CD4-positive, alpha-beta memory T cell (primary cell): ENCODE results near the gene CENPB. TPM values are rescaled to one million over a fixed set of nuclear protein-coding genes. Genes with fewer than 3 reads are reported as not detected.

ENCODE experiments used
- CTCF ChIA-PET: fragments of 350-600 bp; sonication (Branson Sonifier 250); formaldehyde crosslinking; loops from one replicate; lab custom pipeline; 2021; ENCODE audit warnings: inconsistent platforms; ENCODE audit not compliant: partially characterized antibody; lab: Charles Lee
- POLR2A ChIA-PET: fragments of 350-600 bp; sonication (Branson Sonifier 250); formaldehyde crosslinking; loops from one replicate; lab custom pipeline; 2021; ENCODE audit not compliant: partially characterized antibody; lab: Charles Lee
- DNase-seq, 5 donors: peaks; one replicate each; pipeline versions ENCODE4 v3.0.0 to v3.0.0-alpha.2; 2020 to 2022; ENCODE audit warnings: mixed read lengths in 1 of 5
- H3K27ac ChIP-seq: one replicate; pipeline ENCODE4 v1.7.0; 2013; ENCODE audit warnings: low read depth, low read length
- H3K27me3 ChIP-seq: 2 replicates; pipeline ENCODE4 v1.7.0; 2013; ENCODE audit warnings: mild to moderate bottlenecking, low read length, moderate library complexity; ENCODE audit not compliant: insufficient read depth
- H3K36me3 ChIP-seq: 2 replicates; pipeline ENCODE4 v1.7.0; 2013; ENCODE audit warnings: mild to moderate bottlenecking, low read length, moderate library complexity; ENCODE audit not compliant: insufficient read depth
- H3K4me1 ChIP-seq: 2 replicates; pipeline ENCODE4 v1.7.0; 2013; ENCODE audit warnings: mild to moderate bottlenecking, low read length, moderate library complexity; ENCODE audit not compliant: insufficient read depth
- H3K4me3 ChIP-seq, 2 donors: one replicate each; pipeline ENCODE4 v1.7.0; 2013; ENCODE audit warnings: low read length in 2 of 2, mild to moderate bottlenecking in 1 of 2
- H3K9me3 ChIP-seq, 2 donors: one replicate each; pipeline ENCODE4 v1.7.0; 2013; ENCODE audit warnings: low read length in 2 of 2, control low read depth in 1 of 2; ENCODE audit not compliant: control insufficient read depth in 1 of 2
- H3K27ac Mint-ChIP-seq, 7 donors: one replicate each; pipeline ENCODE4 v1.8.0; 2020 to 2021; ENCODE audit warnings: mixed read lengths in 7 of 7, mild to moderate bottlenecking in 6 of 7, inconsistent platforms in 3 of 7, moderate library complexity in 3 of 7
- H3K27me3 Mint-ChIP-seq, 2 donors: one replicate each; pipeline ENCODE4 v1.8.0; 2020 to 2021; ENCODE audit warnings: mixed read lengths in 2 of 2
- H3K36me3 Mint-ChIP-seq, 2 donors: one replicate each; pipeline ENCODE4 v1.8.0; 2020 to 2021; ENCODE audit warnings: mixed read lengths in 2 of 2, inconsistent platforms in 1 of 2, mild to moderate bottlenecking in 1 of 2
- H3K4me1 Mint-ChIP-seq, 4 donors: one replicate each; pipeline ENCODE4 v1.8.0; 2020 to 2021; ENCODE audit warnings: mixed read lengths in 4 of 4, mild to moderate bottlenecking in 1 of 4
- H3K4me3 Mint-ChIP-seq, 8 donors: one replicate each; pipeline ENCODE4 v1.8.0; 2020 to 2021; ENCODE audit warnings: mixed read lengths in 8 of 8, mild to moderate bottlenecking in 7 of 8, moderate library complexity in 6 of 8, inconsistent platforms in 3 of 8
- H3K9me3 Mint-ChIP-seq, 8 donors: one replicate each; pipeline ENCODE4 v1.8.0; 2020 to 2021; ENCODE audit warnings: mixed read lengths in 8 of 8, mild to moderate bottlenecking in 5 of 8, inconsistent platforms in 3 of 8, moderate library complexity in 1 of 8
- intact Hi-C: fragments of 100-400 bp; cut with micrococcal nuclease; formaldehyde crosslinking; loops from one replicate; pipeline ENCODE4 v1.15.1; 2023
- polyA plus RNA-seq, 2 donors: library from polyadenylated mRNA; unstranded; fragments of 300-500 nt; fragmentation: Illumina TruSeq; gene quantifications; one replicate each; pipeline ENCODE4 v1.2.3, GENCODE V29; 2021
- total RNA-seq, 2 experiments: library from RNA; stranded (reverse); gene quantifications; one replicate each; pipeline ENCODE4 v1.2.3, GENCODE V29; 2021

Gene CENPB
- total and polyA plus RNA-seq, 4 experiments from 2014 or later: 0.56 to 56.7 (median 27.1) TPM

- intact Hi-C loops: no loop called here
- Mint-ChIP-seq H3K27ac (peak overlapping the region in 5 of 7 donors; percentile 5 to 91 (median 34)), H3K4me1 (peaks cover 26 to 62% (median 46%) of the 10 kb centered on the region in 4 donors), H3K36me3 (peaks cover 0 to 4% of the 10 kb centered on the region in 2 donors), H3K9me3 (no peaks in the 10 kb centered on the region), H3K27me3 (peaks cover 0 to 1% of the 10 kb centered on the region in 2 donors), H3K4me3 (peak overlapping the region in 4 of 8 donors; percentile 19 to 52 (median 40))
- no peaks in the 10 kb centered on the region for H3K36me3 ChIP-seq
- CTCF ChIA-PET: interaction anchor here (4.7 kb wide), 1 partner anchor 16 kb away, joined by 27 read pairs; the partner anchor contains the start of gene ADISSP
- no peak for DNase-seq
- POLR2A ChIA-PET: interaction anchor here (0.8 to 10.0 kb wide), 4 partner anchors 15 to 71 kb away, joined by 3 to 180 read pairs (median 27); partner anchors contain the start of genes ADISSP and AP5S1
- H3K4me1 ChIP-seq: peaks cover 50% of the 10 kb centered on the region
- no peak overlapping the region for H3K4me3 ChIP-seq
- no peaks in the 10 kb centered on the region for H3K27me3 ChIP-seq
- no peak overlapping the region for H3K27ac ChIP-seq
- H3K9me3 ChIP-seq: no peaks in the 10 kb centered on the region
These were observed 2.9 kb downstream of the CENPB start for GRCh38 chr20:3783511-3784195.

DNA sequence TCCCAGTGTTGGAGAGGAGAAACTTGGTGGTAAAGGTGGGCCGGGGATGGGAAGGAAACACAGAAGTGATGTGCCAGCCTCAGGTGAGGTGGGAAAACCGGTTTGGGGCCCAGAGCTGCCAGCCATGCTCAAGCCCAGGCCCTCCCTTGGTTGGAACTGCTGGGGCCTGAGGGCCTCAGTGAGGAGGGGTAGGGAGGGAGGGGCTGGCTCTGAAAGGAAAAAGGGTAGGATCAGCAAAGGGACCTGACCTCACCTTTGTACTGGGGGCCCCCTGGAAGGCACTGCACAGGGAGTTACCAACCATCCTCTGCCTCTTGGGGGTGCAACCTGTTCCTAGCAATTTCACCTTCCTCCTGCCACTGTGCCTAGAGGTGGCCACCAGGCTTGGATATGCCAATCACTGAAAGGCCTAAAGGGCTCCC lies 3.5 kb downstream of the CENPB start:
- Mint-ChIP-seq H3K4me1 (peaks cover 25 to 62% (median 43%) of the 10 kb centered on the region in 4 donors), H3K4me3 (peak overlapping the region in 4 of 8 donors; percentile 19 to 52 (median 40)), H3K27me3 (peaks cover 0 to 1% of the 10 kb centered on the region in 2 donors), H3K9me3 (no peaks in the 10 kb centered on the region), H3K27ac (peak overlapping the region in 4 of 7 donors; percentile 5 to 91 (median 60)), H3K36me3 (peaks cover 0 to 4% of the 10 kb centered on the region in 2 donors)
- no peaks in the 10 kb centered on the region for H3K9me3 ChIP-seq
- no peak overlapping the region for H3K4me3 ChIP-seq
- no peak for DNase-seq
- intact Hi-C loops: no loop called here
- H3K27ac ChIP-seq: no peak overlapping the region
- H3K27me3 ChIP-seq: no peaks in the 10 kb centered on the region
- ChIA-PET CTCF (no interaction called here), POLR2A (interaction anchor here (1.7 to 10.0 kb wide), 2 partner anchors 38 to 72 kb away, joined by 5 to 180 read pairs; partner anchors contain the start of gene AP5S1)
- no peaks in the 10 kb centered on the region for H3K36me3 ChIP-seq
- peaks cover 53% of the 10 kb centered on the region for H3K4me1 ChIP-seq

GRCh38 chr20:3782597-3782996 lies 3.9 kb downstream of the CENPB start:
- intact Hi-C loops: no loop called here
- ChIA-PET CTCF (no interaction called here), POLR2A (interaction anchor here (10.0 kb wide), 1 partner anchor 38 kb away, joined by 180 read pairs; the partner anchor contains the start of gene AP5S1)
- peak overlapping the region in 5 of 7 donors; percentile 5 to 73 (median 48) for H3K27ac Mint-ChIP-seq
- H3K27ac ChIP-seq: no peak overlapping the region
- H3K27me3 Mint-ChIP-seq: peaks cover 0 to 1% of the 10 kb centered on the region in 2 donors
- H3K4me1 ChIP-seq: peaks cover 53% of the 10 kb centered on the region
- H3K9me3 ChIP-seq: no peaks in the 10 kb centered on the region
- no peaks in the 10 kb centered on the region for H3K9me3 Mint-ChIP-seq
- no peaks in the 10 kb centered on the region for H3K27me3 ChIP-seq
- no peak for DNase-seq
- no peak overlapping the region for H3K4me3 ChIP-seq
- H3K36me3 Mint-ChIP-seq: peaks cover 0 to 4% of the 10 kb centered on the region in 2 donors
- H3K4me3 Mint-ChIP-seq: peak overlapping the region in 2 of 8 donors; percentile 3 to 35
- H3K36me3 ChIP-seq: no peaks in the 10 kb centered on the region
- H3K4me1 Mint-ChIP-seq: peaks cover 24 to 60% (median 40%) of the 10 kb centered on the region in 4 donors

DNA sequence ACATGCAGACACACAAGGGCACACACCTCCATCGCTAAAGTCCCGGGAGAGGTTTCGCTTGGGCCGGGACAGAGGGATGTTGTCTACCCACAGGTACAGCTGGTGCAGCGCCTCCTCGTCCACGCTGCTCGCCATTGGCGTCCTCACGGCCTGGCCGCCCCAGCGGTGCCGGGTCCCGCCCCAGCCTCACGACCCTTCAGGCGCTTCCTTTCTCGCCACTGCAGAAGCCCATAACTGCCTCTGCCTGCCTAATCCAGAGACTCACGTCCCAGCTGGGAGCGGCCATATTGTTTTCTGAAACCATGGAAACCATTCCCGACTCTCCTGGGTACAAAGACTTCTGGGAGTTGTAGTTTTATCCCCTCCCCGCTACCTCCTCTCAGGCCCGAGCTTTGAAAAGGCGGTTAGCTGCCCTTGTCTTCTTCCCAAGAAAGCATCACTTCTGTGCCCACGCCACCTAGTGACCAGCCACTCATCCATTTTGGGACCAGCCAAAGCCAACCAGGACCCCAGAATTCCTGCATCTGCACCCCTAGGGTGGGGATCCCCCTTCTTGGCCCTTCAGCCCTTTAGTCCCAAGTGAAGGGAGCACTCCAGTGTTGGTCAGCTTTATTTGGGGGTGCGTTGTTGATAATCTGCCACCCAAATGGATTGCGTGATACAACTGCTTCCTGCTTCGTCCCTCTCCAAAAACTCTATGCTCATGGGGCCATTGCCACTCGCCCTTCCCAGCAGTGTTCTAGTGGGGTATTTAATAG lies 5.2 kb downstream of the CENPB start, which contains the start of gene SPEF1:
Gene SPEF1 (minus strand): TSS at position 296 of the 758 bp plus-strand sequence. CDS start 161 bp downstream, at position 135.
- H3K4me1 Mint-ChIP-seq: peaks cover 26 to 61% (median 43%) of the 10 kb centered on the region in 4 donors

DNA sequence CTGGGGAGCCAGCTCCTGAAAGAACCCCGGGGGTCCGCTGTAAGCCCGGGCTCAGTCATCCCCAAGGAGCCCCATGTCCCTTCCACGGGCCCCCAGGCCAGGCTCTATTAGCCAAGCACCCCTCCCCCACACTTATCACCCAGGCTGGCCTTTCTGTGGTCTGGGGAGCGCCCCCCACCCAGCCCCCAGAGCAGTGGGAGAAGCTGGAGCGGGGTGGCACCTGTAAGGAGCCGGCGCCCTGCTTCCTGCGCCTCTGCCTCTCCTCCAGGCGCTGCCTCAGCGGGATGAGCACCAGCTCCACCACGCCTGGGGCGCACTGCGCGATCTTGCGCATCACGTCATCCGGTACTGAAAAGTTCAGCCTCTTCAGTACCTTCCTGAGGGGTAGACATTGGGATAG lies 7.6 kb downstream of the CENPB start:
- Mint-ChIP-seq H3K27me3 (peaks cover 1 to 2% of the 10 kb centered on the region in 2 donors), H3K4me1 (peaks cover 18 to 50% (median 36%) of the 10 kb centered on the region in 4 donors), H3K36me3 (no peaks in the 10 kb centered on the region), H3K27ac (no peak overlapping the region), H3K9me3 (peaks cover 0 to 2% (median 0%) of the 10 kb centered on the region in 8 donors), H3K4me3 (peak overlapping the region; percentile 21 to 86 (median 47))
- Histone ChIP-seq H3K4me1 (peaks cover 36% of the 10 kb centered on the region), H3K9me3 (no peaks in the 10 kb centered on the region), H3K27me3 (no peaks in the 10 kb centered on the region), H3K4me3 (no peak overlapping the region), H3K27ac (no peak overlapping the region), H3K36me3 (no peaks in the 10 kb centered on the region)
- POLR2A ChIA-PET: interaction anchor here (1.2 to 3.9 kb wide), 6 partner anchors 8 to 41 kb away, joined by 3 to 41 read pairs (median 6); partner anchors contain the start of genes ADISSP, AP5S1 and CENPB
- intact Hi-C loops: no loop called here
- no peak for DNase-seq
- CTCF ChIA-PET: interaction anchor here (1.2 to 3.9 kb wide), 5 partner anchors 11 to 306 kb away, joined by 3 to 22 read pairs (median 4); partner anchors contain the start of genes ADISSP and AP5S1

More for the DNA sequence above, 5.2 kb downstream of the CENPB start, which contains the start of gene SPEF1:
- ChIA-PET CTCF (interaction anchor here (1.0 kb wide), 2 partner anchors 13 to 73 kb away, joined by 4 to 7 read pairs; partner anchors contain the start of gene ADISSP), POLR2A (interaction anchor here (1.3 to 1.8 kb wide), 4 partner anchors 9 to 39 kb away, joined by 3 to 19 read pairs (median 13); partner anchors contain the start of genes ADISSP, AP5S1 and CDC25B)
- peak; percentile 57 to 67 (median 64) for DNase-seq
- Histone ChIP-seq H3K4me3 (peak within 1 kb of the TSS in 1 of 2 donors; percentile 18), H3K9me3 (no peaks in the 10 kb centered on the region), H3K27ac (peak within 1 kb of the TSS; percentile 31), H3K27me3 (no peaks in the 10 kb centered on the region), H3K4me1 (peaks cover 52% of the 10 kb centered on the region), H3K36me3 (no peaks in the 10 kb centered on the region)
- no peaks in the 10 kb centered on the region for H3K9me3 Mint-ChIP-seq
- H3K36me3 Mint-ChIP-seq: peaks cover 0 to 4% of the 10 kb centered on the region in 2 donors
- H3K27me3 Mint-ChIP-seq: peaks cover 1% of the 10 kb centered on the region in 2 donors
- peak within 1 kb of the TSS; percentile 35 to 82 (median 78) for H3K4me3 Mint-ChIP-seq
- peak within 1 kb of the TSS; percentile 5 to 91 (median 78) for H3K27ac Mint-ChIP-seq
- intact Hi-C loops: loop anchor here (1.0 kb wide), 2 partner anchors 13 to 28 kb away; no protein-coding TSS in a partner anchor
